K562 (cell line): ENCODE data around the gene HPD. TPM values are rescaled to one million over a fixed set of nuclear protein-coding genes. Genes with fewer than 3 reads are reported as not detected.

Experiments
- CUX1 ChIP-seq: fragments of 200-800 bp; sonication (Bioruptor generic); IDR thresholded peaks from 2 replicates; pipeline ENCODE4 v1.6.1; 2016; ENCODE audit warnings: missing genetic modification characterization, missing compliant biosample characterization
- PRPF4 ChIP-seq: fragments of 200-400 bp; formaldehyde crosslinking; IDR thresholded peaks from one replicate; pipeline ENCODE4 v1.6.1; 2017; ENCODE audit warnings: low read length, low read depth, mild to moderate bottlenecking; ENCODE audit not compliant: insufficient read depth, poor library complexity, severe bottlenecking
- polyA plus RNA-seq, 8 experiments: library from polyadenylated mRNA; depleted of rRNA in 4 of 8; stranded (reverse) in 5 of 8; unstranded in 3 of 8; fragments of >200 nt; fragmentation: Nextera tagmentation in 2 of 8; fragmentation: Illumina TruSeq in 1 of 8; extraction: Ambion mirVana in 2 of 8; extraction: Trizol in 1 of 8; gene quantifications; 2 replicates each; pipeline versions ENCODE4 v1.2.1 to v1.2.3, GENCODE V29; 2011 to 2014; ENCODE audit warnings: inconsistent platforms in 1 of 8, missing spikeins in 1 of 8
- total RNA-seq, 7 experiments: library from RNA; depleted of rRNA in 6 of 7; stranded (reverse); fragments of >200 nt in 6 of 7; fragmentation: Illumina TruSeq in 2 of 7; extraction: Trizol in 2 of 7; gene quantifications; 2 replicates each; pipeline versions ENCODE4 v1.2.1 to v1.2.3, GENCODE V29; 2011 to 2021; ENCODE audit warnings: low replicate concordance in 1 of 7
- TF ChIP-seq, protein P1 (sequence below), 2 experiments: fragments of 450-650 bp in 1 of 2; sonication (generic) in 1 of 2; formaldehyde crosslinking in 1 of 2; IDR thresholded peaks in 1 of 2; conservative IDR thresholded peaks in 1 of 2; 2 replicates each; pipeline versions ENCODE4 v1.6.1 to v1.8.1; 2016 to 2023; ENCODE audit warnings: mild to moderate bottlenecking in 2 of 2, moderate library complexity in 2 of 2, inconsistent platforms in 1 of 2, missing genetic modification reagents in 1 of 2
- TF ChIP-seq, protein P2 (sequence below), 2 experiments: fragments of 150-350 bp in 1 of 2; IDR thresholded peaks; 2 replicates each; pipeline ENCODE4 v1.6.1; 2012 to 2016; ENCODE audit warnings: low read depth in 2 of 2, low read length in 2 of 2, mild to moderate bottlenecking in 1 of 2, moderate library complexity in 1 of 2

Gene HPD
- total and polyA plus RNA-seq, 9 of the 15 experiments (the other 6 are each of a cell fraction or from before 2014, with no cell fraction given) = 0.06 to 0.29 (median 0.07) TPM; not detected in 4

- TF ChIP-seq CUX1 (CRISPR knock-in tag) = no peak
- TF ChIP-seq, protein P1, sequence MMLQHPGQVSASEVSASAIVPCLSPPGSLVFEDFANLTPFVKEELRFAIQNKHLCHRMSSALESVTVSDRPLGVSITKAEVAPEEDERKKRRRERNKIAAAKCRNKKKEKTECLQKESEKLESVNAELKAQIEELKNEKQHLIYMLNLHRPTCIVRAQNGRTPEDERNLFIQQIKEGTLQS (IDR thresholded peaks at IDR 0.05) = no peak
- TF ChIP-seq, protein P1 (CRISPR knock-in tag; conservative IDR thresholded peaks at IDR 0.05) = no peak
- no peak for TF ChIP-seq PRPF4
- TF ChIP-seq, protein P2, sequence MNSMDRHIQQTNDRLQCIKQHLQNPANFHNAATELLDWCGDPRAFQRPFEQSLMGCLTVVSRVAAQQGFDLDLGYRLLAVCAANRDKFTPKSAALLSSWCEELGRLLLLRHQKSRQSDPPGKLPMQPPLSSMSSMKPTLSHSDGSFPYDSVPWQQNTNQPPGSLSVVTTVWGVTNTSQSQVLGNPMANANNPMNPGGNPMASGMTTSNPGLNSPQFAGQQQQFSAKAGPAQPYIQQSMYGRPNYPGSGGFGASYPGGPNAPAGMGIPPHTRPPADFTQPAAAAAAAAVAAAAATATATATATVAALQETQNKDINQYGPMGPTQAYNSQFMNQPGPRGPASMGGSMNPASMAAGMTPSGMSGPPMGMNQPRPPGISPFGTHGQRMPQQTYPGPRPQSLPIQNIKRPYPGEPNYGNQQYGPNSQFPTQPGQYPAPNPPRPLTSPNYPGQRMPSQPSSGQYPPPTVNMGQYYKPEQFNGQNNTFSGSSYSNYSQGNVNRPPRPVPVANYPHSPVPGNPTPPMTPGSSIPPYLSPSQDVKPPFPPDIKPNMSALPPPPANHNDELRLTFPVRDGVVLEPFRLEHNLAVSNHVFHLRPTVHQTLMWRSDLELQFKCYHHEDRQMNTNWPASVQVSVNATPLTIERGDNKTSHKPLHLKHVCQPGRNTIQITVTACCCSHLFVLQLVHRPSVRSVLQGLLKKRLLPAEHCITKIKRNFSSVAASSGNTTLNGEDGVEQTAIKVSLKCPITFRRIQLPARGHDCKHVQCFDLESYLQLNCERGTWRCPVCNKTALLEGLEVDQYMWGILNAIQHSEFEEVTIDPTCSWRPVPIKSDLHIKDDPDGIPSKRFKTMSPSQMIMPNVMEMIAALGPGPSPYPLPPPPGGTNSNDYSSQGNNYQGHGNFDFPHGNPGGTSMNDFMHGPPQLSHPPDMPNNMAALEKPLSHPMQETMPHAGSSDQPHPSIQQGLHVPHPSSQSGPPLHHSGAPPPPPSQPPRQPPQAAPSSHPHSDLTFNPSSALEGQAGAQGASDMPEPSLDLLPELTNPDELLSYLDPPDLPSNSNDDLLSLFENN (IDR thresholded peaks at IDR 0.05; ENCODE audit: low read depth in 2 of 2, low read length in 2 of 2) = no peak
These were observed 61.6 kb downstream of the HPD start (continued) for GRCh38 chr12:121796855-121797751.
